ENCODE data around the gene FBXL7.

GRCh38 chr5:15785531-15785981 is 285.6 kb downstream of the FBXL7 start:
- no peak for TF ChIP-seq CTCF (optimal IDR thresholded peaks at IDR 0.05 in 1 of 3, IDR thresholded peaks at IDR 0.05 in 1 of 3, conservative IDR thresholded peaks at IDR 0.05 in 1 of 3; ENCODE audit: extremely low read depth in 1 of 3, insufficient read depth in 2 of 3, low read length in 3 of 3)
- no peak for TF ChIP-seq EZH2 (IDR thresholded peaks at IDR 0.05; ENCODE audit: low read length)
